ENCODE measurements around the gene SCARB1.

The SCARB1 gene

GRCh38 chr12:124804011-124804621 lies 59.5 kb downstream of the SCARB1 start:
- no peak for DNase-seq
- Histone ChIP-seq H3K4me3 (ENCODE audit: low read depth, low read length) (no peak overlapping the region), H3K27ac (ENCODE audit: low read depth, low read length) (no peak overlapping the region), H3K9me3 (ENCODE audit: insufficient read depth, low read depth, low read length) (peaks cover 4% of the 10 kb centered on the region), H2BK120ac (ENCODE audit: insufficient read depth, low read length, poor library complexity) (no peak overlapping the region), H3K4me2 (ENCODE audit: low read length) (no peak overlapping the region), H3K23ac (ENCODE audit: low read length) (no peak overlapping the region), H3K14ac (ENCODE audit: low read length) (no peak overlapping the region), H4K8ac (ENCODE audit: low read depth, low read length) (no peak overlapping the region), H3K4me1 (ENCODE audit: control insufficient read depth in 1 of 2, insufficient read depth in 2 of 2, low read length in 2 of 2) (peaks cover 0 to 2% of the 10 kb centered on the region in 2 experiments), H4K91ac (ENCODE audit: low read depth, low read length) (no peak overlapping the region), H4K12ac (ENCODE audit: low read depth, low read length) (no peak overlapping the region), H2BK12ac (ENCODE audit: low read length) (no peak overlapping the region), H3K27me3 (ENCODE audit: insufficient read depth, low read length) (no peaks in the 10 kb centered on the region), H3K9ac (ENCODE audit: low read length) (no peak overlapping the region), H3K79me2 (ENCODE audit: control insufficient read depth, insufficient read depth, low read length, poor library complexity) (no peaks in the 10 kb centered on the region), H3K18ac (ENCODE audit: low read length) (no peak overlapping the region), H3K4ac (ENCODE audit: low read depth, low read length) (no peak overlapping the region), H3K36me3 (ENCODE audit: control insufficient read depth in 1 of 2, insufficient read depth in 2 of 2, low read length in 2 of 2) (peaks cover 6 to 14% of the 10 kb centered on the region in 2 experiments), H2AK5ac (ENCODE audit: low read length) (no peak overlapping the region), H3K79me1 (ENCODE audit: low read length) (no peaks in the 10 kb centered on the region), H2AFZ (ENCODE audit: insufficient read depth, low read length, poor library complexity) (no peak overlapping the region), H2BK5ac (ENCODE audit: low read depth, low read length, poor library complexity) (no peak overlapping the region)
- no CpG with 5 or more reads among the region's 9 CpGs for WGBS (ENCODE audit: extremely low coverage, insufficient coverage, insufficient read length)

- no CpG with 5 or more reads among the region's 14 CpGs for WGBS (ENCODE audit: extremely low coverage, insufficient coverage, insufficient read length)
- Histone ChIP-seq H3K9ac (ENCODE audit: low read length) (no peak overlapping the region), H3K4me3 (ENCODE audit: low read depth, low read length) (no peak overlapping the region), H3K4me1 (ENCODE audit: control insufficient read depth in 1 of 2, insufficient read depth in 2 of 2, low read length in 2 of 2) (peaks cover 0 to 2% of the 10 kb centered on the region in 2 experiments), H3K79me2 (ENCODE audit: control insufficient read depth, insufficient read depth, low read length, poor library complexity) (no peaks in the 10 kb centered on the region), H2BK5ac (ENCODE audit: low read depth, low read length, poor library complexity) (no peak overlapping the region), H3K4me2 (ENCODE audit: low read length) (no peak overlapping the region), H4K12ac (ENCODE audit: low read depth, low read length) (no peak overlapping the region), H2AK5ac (ENCODE audit: low read length) (no peak overlapping the region), H3K4ac (ENCODE audit: low read depth, low read length) (peak overlapping the region; percentile 20), H3K79me1 (ENCODE audit: low read length) (no peaks in the 10 kb centered on the region), H3K14ac (ENCODE audit: low read length) (no peak overlapping the region), H3K23ac (ENCODE audit: low read length) (no peak overlapping the region), H2BK12ac (ENCODE audit: low read length) (no peak overlapping the region), H3K27me3 (ENCODE audit: insufficient read depth, low read length) (no peaks in the 10 kb centered on the region), H2BK120ac (ENCODE audit: insufficient read depth, low read length, poor library complexity) (no peak overlapping the region), H2AFZ (ENCODE audit: insufficient read depth, low read length, poor library complexity) (no peak overlapping the region), H3K27ac (ENCODE audit: low read depth, low read length) (no peak overlapping the region), H3K9me3 (ENCODE audit: insufficient read depth, low read depth, low read length) (peaks cover 4% of the 10 kb centered on the region), H3K36me3 (ENCODE audit: control insufficient read depth in 1 of 2, insufficient read depth in 2 of 2, low read length in 2 of 2) (peaks cover 6 to 18% of the 10 kb centered on the region in 2 experiments), H4K91ac (ENCODE audit: low read depth, low read length) (no peak overlapping the region), H3K18ac (ENCODE audit: low read length) (no peak overlapping the region), H4K8ac (ENCODE audit: low read depth, low read length) (no peak overlapping the region)
- no peak for DNase-seq
These were observed 61.3 kb downstream of the SCARB1 start for GRCh38 chr12:124802361-124802760.

GRCh38 chr12:124800506-124800905 lies 63.2 kb downstream of the SCARB1 start:
- Histone ChIP-seq H3K9me3 (ENCODE audit: insufficient read depth, low read depth, low read length) (peaks cover 2% of the 10 kb centered on the region), H4K8ac (ENCODE audit: low read depth, low read length) (no peak overlapping the region), H3K79me1 (ENCODE audit: low read length) (no peaks in the 10 kb centered on the region), H2BK120ac (ENCODE audit: insufficient read depth, low read length, poor library complexity) (no peak overlapping the region), H2BK12ac (ENCODE audit: low read length) (no peak overlapping the region), H3K14ac (ENCODE audit: low read length) (no peak overlapping the region), H3K23ac (ENCODE audit: low read length) (no peak overlapping the region), H3K27ac (ENCODE audit: low read depth, low read length) (no peak overlapping the region), H2AK5ac (ENCODE audit: low read length) (no peak overlapping the region), H3K27me3 (ENCODE audit: insufficient read depth, low read length) (no peaks in the 10 kb centered on the region), H3K79me2 (ENCODE audit: control insufficient read depth, insufficient read depth, low read length, poor library complexity) (no peaks in the 10 kb centered on the region), H3K4me3 (ENCODE audit: low read depth, low read length) (no peak overlapping the region), H2AFZ (ENCODE audit: insufficient read depth, low read length, poor library complexity) (no peak overlapping the region), H3K18ac (ENCODE audit: low read length) (no peak overlapping the region), H3K4me2 (ENCODE audit: low read length) (no peak overlapping the region), H3K36me3 (ENCODE audit: control insufficient read depth in 1 of 2, insufficient read depth in 2 of 2, low read length in 2 of 2) (peaks cover 6 to 15% of the 10 kb centered on the region in 2 experiments), H4K12ac (ENCODE audit: low read depth, low read length) (no peak overlapping the region), H2BK5ac (ENCODE audit: low read depth, low read length, poor library complexity) (no peak overlapping the region), H3K4me1 (ENCODE audit: control insufficient read depth in 1 of 2, insufficient read depth in 2 of 2, low read length in 2 of 2) (peaks cover 0 to 2% of the 10 kb centered on the region in 2 experiments), H3K9ac (ENCODE audit: low read length) (peak overlapping the region; percentile 22), H4K91ac (ENCODE audit: low read depth, low read length) (no peak overlapping the region), H3K4ac (ENCODE audit: low read depth, low read length) (no peak overlapping the region)
- no CpG with 5 or more reads among the region's 12 CpGs for WGBS (ENCODE audit: extremely low coverage, insufficient coverage, insufficient read length)
- DNase-seq, result no peak

GRCh38 chr12:124797321-124797720 lies 66.3 kb downstream of the SCARB1 start:
- WGBS (ENCODE audit: extremely low coverage, insufficient coverage, insufficient read length), result no CpG with 5 or more reads among the region's 13 CpGs
- no peak overlapping the region for H4K8ac ChIP-seq (ENCODE audit: low read depth, low read length)
- no peak overlapping the region for H4K12ac ChIP-seq (ENCODE audit: low read depth, low read length)
- H4K91ac ChIP-seq (ENCODE audit: low read depth, low read length), result no peak overlapping the region
- H3K27me3 ChIP-seq (ENCODE audit: insufficient read depth, low read length), result no peaks in the 10 kb centered on the region
- H2AFZ ChIP-seq (ENCODE audit: insufficient read depth, low read length, poor library complexity), result no peak overlapping the region
- H3K4ac ChIP-seq (ENCODE audit: low read depth, low read length), result no peak overlapping the region
- H2BK5ac ChIP-seq (ENCODE audit: low read depth, low read length, poor library complexity), result no peak overlapping the region
- H2BK120ac ChIP-seq (ENCODE audit: insufficient read depth, low read length, poor library complexity), result no peak overlapping the region
- no peaks in the 10 kb centered on the region for H3K79me1 ChIP-seq (ENCODE audit: low read length)
- H3K27ac ChIP-seq (ENCODE audit: low read depth, low read length), result no peak overlapping the region
- no peak overlapping the region for H2AK5ac ChIP-seq (ENCODE audit: low read length)
- H3K14ac ChIP-seq (ENCODE audit: low read length), result no peak overlapping the region
- DNase-seq, result no peak
- no peak overlapping the region for H3K4me3 ChIP-seq (ENCODE audit: low read depth, low read length)
- no peaks in the 10 kb centered on the region for H3K79me2 ChIP-seq (ENCODE audit: control insufficient read depth, insufficient read depth, low read length, poor library complexity)
- H3K23ac ChIP-seq (ENCODE audit: low read length), result no peak overlapping the region
- no peak overlapping the region for H3K18ac ChIP-seq (ENCODE audit: low read length)
- H2BK12ac ChIP-seq (ENCODE audit: low read length), result no peak overlapping the region
- H3K9me3 ChIP-seq (ENCODE audit: insufficient read depth, low read depth, low read length), result peaks cover 2% of the 10 kb centered on the region
- H3K4me2 ChIP-seq (ENCODE audit: low read length), result no peak overlapping the region
- peaks cover 0 to under 1% of the 10 kb centered on the region in 2 experiments for H3K4me1 ChIP-seq (ENCODE audit: control insufficient read depth in 1 of 2, insufficient read depth in 2 of 2, low read length in 2 of 2)
- peaks cover 6 to 10% of the 10 kb centered on the region in 2 experiments for H3K36me3 ChIP-seq (ENCODE audit: control insufficient read depth in 1 of 2, insufficient read depth in 2 of 2, low read length in 2 of 2)
- no peak overlapping the region for H3K9ac ChIP-seq (ENCODE audit: low read length)
